Left lung (tissue), 10 donors: Measurements from ENCODE around the gene ELK3. TPM values are rescaled to one million over a fixed set of nuclear protein-coding genes. Genes with fewer than 3 reads are reported as not detected.
A peak's percentile ranks its signal among the peaks of the same experiment; 100 is the strongest.

Source experiments
- ATAC-seq: fragments of 200-7000 bp; cut with Tn5 transposase; one replicate; pipeline ENCODE4 v1.9.1; 2020; ENCODE audit warnings: moderate library complexity
- DNase-seq, 4 donors: peaks; one replicate each; pipeline ENCODE4 v3.0.0-alpha.2; 2013 to 2020
- H3K27ac ChIP-seq, 2 donors: fragments of 200-600 bp; sonication (generic) in 1 of 2; one replicate each; pipeline versions ENCODE4 v1.5.0 to v1.8.0; 2020 to 2021
- H3K27me3 ChIP-seq, 2 donors: fragments of 200-600 bp; sonication (generic) in 1 of 2; one replicate each; pipeline versions ENCODE4 v1.5.0 to v1.8.0; 2020 to 2021
- H3K36me3 ChIP-seq, 2 donors: fragments of 200-600 bp; sonication (generic) in 1 of 2; one replicate each; pipeline versions ENCODE4 v1.5.0 to v1.8.0; 2020 to 2021
- H3K4me1 ChIP-seq, 2 donors: fragments of 200-600 bp; one replicate each; pipeline ENCODE4 v1.8.0; 2021
- H3K4me3 ChIP-seq, 2 donors: fragments of 200-600 bp; sonication (generic) in 1 of 2; one replicate each; pipeline versions ENCODE4 v1.5.0 to v1.8.0; 2020 to 2021; ENCODE audit warnings: mild to moderate bottlenecking in 1 of 2
- H3K9me3 ChIP-seq, 2 donors: fragments of 200-600 bp; sonication (generic) in 1 of 2; one replicate each; pipeline versions ENCODE4 v1.5.0 to v1.8.0; 2020 to 2021
- intact Hi-C, 2 donors: fragments of 100-400 bp; cut with DNase I; formaldehyde crosslinking; loops; one replicate each; pipeline versions ENCODE4 v1.11.2 to v1.14.2; 2022
- polyA plus RNA-seq, 6 donors: library from polyadenylated mRNA; unstranded; fragments of 120-200 nt; gene quantifications; one replicate each; pipeline ENCODE4 v1.2.1, GENCODE V29; 2013; ENCODE audit not compliant: insufficient read length in 6 of 6
- total RNA-seq, 2 donors: library from RNA; stranded (reverse); fragmentation: NEBNext Ultra II Directional; extraction: Animal tissue kit (Norgen Biotek cat#: 25700); gene quantifications; one replicate each; pipeline ENCODE4 v1.2.1, GENCODE V29; 2021
- TF ChIP-seq, protein P1 (sequence below), 2 donors: fragments of 200-600 bp; sonication (generic) in 1 of 2; IDR thresholded peaks; one replicate each; pipeline versions ENCODE4 v1.5.0 to v1.8.0; 2021; ENCODE audit warnings: antibody characterized with exemption in 2 of 2
- donor health status: DM: no; HTN: yes; CAD: no.
- donor health status: DM: no; HTN: no; CAD: no.

The ELK3 gene
- total and polyA plus RNA-seq, 8 donors, result 39.1 to 91.7 (median 80.0) TPM

DNA sequence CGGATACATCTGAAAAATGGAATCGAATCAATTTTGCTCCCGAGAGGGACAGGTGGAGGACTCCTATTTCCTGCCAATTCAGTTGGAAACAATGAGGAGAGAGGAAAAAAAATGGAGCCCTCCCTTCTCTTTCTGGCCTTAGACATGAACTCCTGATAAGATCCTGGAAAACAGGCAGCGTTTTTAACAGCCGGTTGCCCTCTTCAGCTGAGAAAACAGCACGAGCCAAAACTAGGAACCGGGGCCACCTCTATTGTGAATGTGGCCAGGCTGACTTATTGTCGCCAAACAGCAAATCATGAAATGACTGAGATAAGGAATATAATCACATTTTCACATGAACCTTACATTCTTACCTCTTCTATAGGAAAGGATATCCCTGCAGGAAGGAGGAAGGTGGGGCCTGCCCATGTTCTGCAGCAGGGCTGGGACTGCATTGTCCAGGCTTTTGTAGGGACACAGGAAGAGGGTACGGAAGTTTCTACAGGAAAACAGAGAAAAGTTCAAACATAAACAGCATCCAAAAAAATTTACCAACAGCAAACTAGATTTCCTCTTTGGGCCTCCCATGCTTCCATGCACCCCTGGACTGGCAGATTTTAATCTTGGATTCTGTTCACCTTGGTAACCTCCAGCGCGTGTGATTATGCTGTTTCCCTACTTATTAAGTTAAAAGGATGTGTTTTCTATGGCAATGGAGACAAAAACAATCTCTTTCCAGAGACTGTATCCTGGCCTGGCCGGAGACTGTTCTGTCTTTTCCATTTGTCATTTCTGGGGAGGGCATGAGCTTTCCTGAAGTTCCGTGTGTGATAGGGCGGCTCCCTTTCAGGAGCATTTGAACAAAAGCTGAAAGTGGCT, 29.0 kb upstream of the ELK3 start:
- peak overlapping the region; percentile 26 to 64 for H3K27ac ChIP-seq
- DNase-seq (no peak), ATAC-seq (peak; percentile 37)
- TF ChIP-seq, protein P1, sequence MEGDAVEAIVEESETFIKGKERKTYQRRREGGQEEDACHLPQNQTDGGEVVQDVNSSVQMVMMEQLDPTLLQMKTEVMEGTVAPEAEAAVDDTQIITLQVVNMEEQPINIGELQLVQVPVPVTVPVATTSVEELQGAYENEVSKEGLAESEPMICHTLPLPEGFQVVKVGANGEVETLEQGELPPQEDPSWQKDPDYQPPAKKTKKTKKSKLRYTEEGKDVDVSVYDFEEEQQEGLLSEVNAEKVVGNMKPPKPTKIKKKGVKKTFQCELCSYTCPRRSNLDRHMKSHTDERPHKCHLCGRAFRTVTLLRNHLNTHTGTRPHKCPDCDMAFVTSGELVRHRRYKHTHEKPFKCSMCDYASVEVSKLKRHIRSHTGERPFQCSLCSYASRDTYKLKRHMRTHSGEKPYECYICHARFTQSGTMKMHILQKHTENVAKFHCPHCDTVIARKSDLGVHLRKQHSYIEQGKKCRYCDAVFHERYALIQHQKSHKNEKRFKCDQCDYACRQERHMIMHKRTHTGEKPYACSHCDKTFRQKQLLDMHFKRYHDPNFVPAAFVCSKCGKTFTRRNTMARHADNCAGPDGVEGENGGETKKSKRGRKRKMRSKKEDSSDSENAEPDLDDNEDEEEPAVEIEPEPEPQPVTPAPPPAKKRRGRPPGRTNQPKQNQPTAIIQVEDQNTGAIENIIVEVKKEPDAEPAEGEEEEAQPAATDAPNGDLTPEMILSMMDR (IDR thresholded peaks at IDR 0.05), result no peak
- H3K4me1 ChIP-seq, result peaks cover 0 to 6% of the 10 kb centered on the region in 2 donors
- intact Hi-C loops, result no loop called here
- no peaks in the 10 kb centered on the region for H3K27me3 ChIP-seq
- H3K4me3 ChIP-seq, result no peak overlapping the region
- H3K9me3 ChIP-seq, result no peaks in the 10 kb centered on the region
- no peaks in the 10 kb centered on the region for H3K36me3 ChIP-seq

DNA sequence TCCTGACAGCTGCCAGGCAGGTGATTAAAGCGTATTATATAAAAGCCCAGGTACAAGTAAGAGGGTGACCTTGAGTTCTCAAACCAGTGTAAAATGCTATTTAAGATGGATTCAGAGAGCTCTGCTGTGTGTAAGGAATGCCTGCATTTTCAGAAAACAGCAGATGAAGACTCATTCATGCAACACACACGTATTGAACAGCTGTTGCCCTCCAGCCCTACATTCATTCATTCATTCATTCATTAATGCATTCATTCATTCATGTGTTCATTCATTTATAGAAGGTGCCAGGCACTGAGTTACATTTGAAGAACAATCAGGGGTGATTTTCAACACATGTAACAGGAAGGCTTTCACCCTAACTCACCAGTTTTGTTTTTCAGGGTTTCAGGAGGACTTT, 27.4 kb upstream of the ELK3 start:
- Histone ChIP-seq H3K9me3 (no peaks in the 10 kb centered on the region), H3K4me3 (no peak overlapping the region), H3K36me3 (no peaks in the 10 kb centered on the region), H3K27ac (peak overlapping the region in 1 of 2 donors; percentile 64), H3K27me3 (no peaks in the 10 kb centered on the region), H3K4me1 (peaks cover 0 to 12% of the 10 kb centered on the region in 2 donors)
- intact Hi-C loops, result no loop called here
- TF ChIP-seq, protein P1 (IDR thresholded peaks at IDR 0.05), result no peak
- DNase-seq (no peak), ATAC-seq (no peak)

DNA sequence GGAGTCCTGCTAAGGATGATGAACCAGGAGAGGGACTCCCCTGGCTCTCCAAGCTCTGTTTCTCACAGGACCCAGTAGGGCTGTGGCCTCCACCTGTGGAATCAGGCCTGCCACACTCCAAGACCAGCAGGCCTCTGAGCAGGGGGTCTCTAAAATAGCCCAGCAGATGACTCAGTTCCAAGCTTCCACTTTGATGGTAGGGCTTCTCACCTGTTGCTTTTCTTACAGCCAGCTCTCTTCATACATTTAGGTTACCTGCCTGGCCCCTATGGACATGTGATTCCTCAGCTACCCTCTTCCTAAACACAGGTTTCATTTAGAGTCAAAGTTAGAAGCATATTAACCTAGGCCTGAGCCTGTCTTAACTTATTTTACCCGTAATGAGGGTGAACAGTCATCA, 26.7 kb upstream of the ELK3 start:
- peak overlapping the region in 1 of 2 donors; percentile 34 for H3K27ac ChIP-seq
- ATAC-seq, result no peak
- intact Hi-C loops, result no loop called here

DNA sequence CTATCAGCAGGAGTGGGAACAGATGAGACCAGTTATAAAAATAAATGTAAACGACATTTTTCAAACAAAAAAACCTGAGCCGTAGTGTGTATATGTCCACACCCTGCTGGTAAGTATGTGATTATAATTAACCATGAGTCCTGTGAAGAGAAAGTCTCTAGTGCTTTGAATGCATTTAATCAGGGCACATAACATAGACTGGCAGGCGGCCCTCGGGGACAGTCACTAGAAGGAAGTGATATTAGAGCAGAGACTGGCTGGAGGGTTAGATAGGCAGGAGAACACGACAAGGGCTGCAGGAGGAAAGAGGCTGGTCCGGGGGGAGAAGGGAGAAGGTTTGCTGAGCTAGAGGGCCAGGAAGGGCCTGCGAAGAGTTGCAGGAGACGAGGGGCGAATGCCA, 23.8 kb upstream of the ELK3 start:
- peaks cover 0 to 12% of the 10 kb centered on the region in 2 donors for H3K4me1 ChIP-seq
- no peak for DNase-seq
- ATAC-seq, result peak; percentile 50
- no peak overlapping the region for H3K4me3 ChIP-seq
- peak overlapping the region in 1 of 2 donors; percentile 50 for H3K27ac ChIP-seq
- TF ChIP-seq, protein P1 (IDR thresholded peaks at IDR 0.05), result no peak
- no peaks in the 10 kb centered on the region for H3K9me3 ChIP-seq
- intact Hi-C loops, result no loop called here
- no peaks in the 10 kb centered on the region for H3K36me3 ChIP-seq
- H3K27me3 ChIP-seq, result no peaks in the 10 kb centered on the region

More for the DNA sequence above, 26.7 kb upstream of the ELK3 start:
- no peak for DNase-seq
- H3K9me3 ChIP-seq, result no peaks in the 10 kb centered on the region
- no peaks in the 10 kb centered on the region for H3K36me3 ChIP-seq
- no peak overlapping the region for H3K4me3 ChIP-seq
- H3K27me3 ChIP-seq, result no peaks in the 10 kb centered on the region
- TF ChIP-seq, protein P1 (IDR thresholded peaks at IDR 0.05), result no peak
- H3K4me1 ChIP-seq, result peaks cover 0 to 12% of the 10 kb centered on the region in 2 donors

DNA sequence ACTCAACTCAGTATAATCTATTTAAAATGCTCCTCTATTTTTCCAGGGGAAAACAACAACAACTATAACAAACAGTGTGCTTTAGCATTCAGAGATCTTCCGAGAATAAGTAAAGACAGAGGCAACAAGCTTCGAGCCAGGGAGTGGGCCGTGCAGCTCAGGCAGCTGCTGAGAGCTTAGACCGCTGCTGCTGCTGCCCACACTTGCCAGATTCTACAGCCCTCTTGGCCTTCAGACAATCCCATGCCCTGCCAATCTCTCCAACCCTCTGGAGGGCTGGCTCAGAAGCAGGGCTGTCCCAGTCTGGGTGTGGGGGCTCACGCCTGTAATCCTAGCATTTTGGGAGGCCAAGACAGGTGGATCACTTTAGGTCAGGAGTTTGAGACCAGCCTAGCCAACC, 23.4 kb upstream of the ELK3 start:
- peak overlapping the region in 1 of 2 donors; percentile 50 for H3K27ac ChIP-seq
- ATAC-seq (no peak), DNase-seq (no peak)
- H3K36me3 ChIP-seq, result no peaks in the 10 kb centered on the region
- H3K4me1 ChIP-seq, result peaks cover 0 to 12% of the 10 kb centered on the region in 2 donors
- no peaks in the 10 kb centered on the region for H3K27me3 ChIP-seq
- H3K9me3 ChIP-seq, result no peaks in the 10 kb centered on the region
- TF ChIP-seq, protein P1 (IDR thresholded peaks at IDR 0.05), result no peak
- intact Hi-C loops, result no loop called here
- H3K4me3 ChIP-seq, result no peak overlapping the region
